Right lobe of liver (tissue), 6 donors: ENCODE results near the gene HSCB. TPM values are rescaled to one million over a fixed set of nuclear protein-coding genes. Genes with fewer than 3 reads are reported as not detected.

Experiments used
- ATAC-seq, 4 donors: fragments of 200-7000 bp; cut with Tn5 transposase; one replicate each; pipeline ENCODE4 v1.9.1; 2020; ENCODE audit warnings: mild to moderate bottlenecking in 4 of 4, moderate library complexity in 4 of 4
- DNase-seq, 3 donors: peaks; one replicate each; pipeline ENCODE4 v3.0.0-alpha.2; 2020
- H3K27ac ChIP-seq, 3 donors: fragments of 200-600 bp; one replicate each; pipeline ENCODE4 v1.8.0; 2022
- H3K27me3 ChIP-seq, 2 donors: fragments of 200-600 bp; one replicate each; pipeline ENCODE4 v1.8.0; 2022
- H3K36me3 ChIP-seq, 4 donors: fragments of 200-600 bp; sonication (generic) in 1 of 4; one replicate each; pipeline versions ENCODE4 v1.5.1 to v1.8.0; 2017 to 2022; ENCODE audit warnings: control low read depth in 1 of 4
- H3K4me1 ChIP-seq, 4 donors: fragments of 200-600 bp; sonication (generic) in 1 of 4; one replicate each; pipeline versions ENCODE4 v1.5.1 to v1.8.0; 2017 to 2022; ENCODE audit warnings: control low read depth in 1 of 4
- H3K4me3 ChIP-seq, 3 donors: fragments of 200-600 bp; one replicate each; pipeline ENCODE4 v1.8.0; 2022
- H3K9me3 ChIP-seq, 4 donors: fragments of 200-600 bp; sonication (generic) in 1 of 4; one replicate each; pipeline versions ENCODE4 v1.5.1 to v1.8.0; 2017 to 2022; ENCODE audit warnings: control low read depth in 1 of 4
- CTCF ChIP-seq, 4 donors: fragments of 200-600 bp in 3 of 4; fragments of 450-650 bp in 1 of 4; IDR thresholded peaks; one replicate each; pipeline versions ENCODE4 v1.5.1 to v1.8.0; 2016 to 2022; ENCODE audit warnings: antibody characterized with exemption in 4 of 4, mild to moderate bottlenecking in 2 of 4
- POLR2A ChIP-seq: fragments of 450-650 bp; IDR thresholded peaks from one replicate; pipeline ENCODE4 v1.6.1; 2017; ENCODE audit warnings: antibody characterized with exemption, mild to moderate bottlenecking
- WGBS: methylation state at CpG from one replicate; pipeline ENCODE4 v1.1.6; 2018; ENCODE audit warnings: low coverage, low lambda C conversion rate; ENCODE audit not compliant: insufficient coverage; ENCODE audit errors: missing lambda C conversion rate; 5-methylcytosine and 5-hydroxymethylcytosine counted together
- intact Hi-C, 2 donors: fragments of 100-400 bp; cut with DNase I; formaldehyde crosslinking; loops; one replicate each; pipeline versions ENCODE4 v1.11.2 to v1.14.1; 2022
- total RNA-seq, 6 experiments: library from RNA; depleted of rRNA in 2 of 6; stranded (reverse); fragments of >200 nt in 2 of 6; fragmentation: NEBNext Ultra II Directional in 3 of 6; extraction: Animal tissue kit (Norgen Biotek cat#: 25700) in 3 of 6; gene quantifications; one replicate each; pipeline versions ENCODE4 v1.1.0 to v1.2.4, GENCODE V29; 2016 to 2023
- donor health status: DM: no; HTN: yes; CAD: no.
- donor health status: DM: no; HTN: no; CAD: no.
- donor health status: DM: no; HTN: no; CAD: no.
- donor health status: DM: no; HTN: yes; CAD: no.
- donor health status: DM: no; HTN: yes; CAD: no.

The HSCB gene
- total RNA-seq, 6 experiments from 2014 or later: 11.6 to 29.0 (median 13.4) TPM

- H3K27ac ChIP-seq: no peak overlapping the region
- DNase-seq (no peak), ATAC-seq (no peak)
- H3K4me3 ChIP-seq: no peak overlapping the region
- WGBS: 67% methylated on average over 1 of the region's 3 CpGs
- peaks cover 0 to 2% (median 0%) of the 10 kb centered on the region in 4 donors for H3K4me1 ChIP-seq
- intact Hi-C loops: no loop called here
- no peaks in the 10 kb centered on the region for H3K9me3 ChIP-seq
- no peak for TF ChIP-seq POLR2A
- no peak for TF ChIP-seq CTCF (IDR thresholded peaks at IDR 0.05)
- H3K27me3 ChIP-seq: no peaks in the 10 kb centered on the region
- H3K36me3 ChIP-seq: no peaks in the 10 kb centered on the region
Observed at GRCh38 chr22:28766628-28767027, 24.8 kb downstream of the HSCB start.

- Histone ChIP-seq H3K9me3 (no peaks in the 10 kb centered on the region), H3K36me3 (no peaks in the 10 kb centered on the region), H3K27ac (no peak overlapping the region), H3K4me3 (no peak overlapping the region), H3K27me3 (no peaks in the 10 kb centered on the region), H3K4me1 (peaks cover 0 to 11% (median 0%) of the 10 kb centered on the region in 4 donors)
- WGBS: 50% methylated on average over 2 of the region's 6 CpGs
- TF ChIP-seq POLR2A (no peak), CTCF (IDR thresholded peaks at IDR 0.05) (no peak)
- intact Hi-C loops: no loop called here
- ATAC-seq (no peak), DNase-seq (no peak)
Observed at GRCh38 chr22:28768701-28769393, 27.0 kb downstream of the HSCB start.

- H3K27me3 ChIP-seq: no peaks in the 10 kb centered on the region
- H3K27ac ChIP-seq: no peak overlapping the region
- no peak overlapping the region for H3K4me3 ChIP-seq
- WGBS: 87% methylated on average over 10 of the region's 14 CpGs
- peaks cover 0 to under 1% (median 0%) of the 10 kb centered on the region in 4 donors for H3K36me3 ChIP-seq
- no peak for DNase-seq
- no peaks in the 10 kb centered on the region for H3K9me3 ChIP-seq
- intact Hi-C loops: no loop called here
- TF ChIP-seq POLR2A: no peak
- no peak for TF ChIP-seq CTCF (IDR thresholded peaks at IDR 0.05)
- no peak for ATAC-seq
- H3K4me1 ChIP-seq: peaks cover 0 to 18% (median 0%) of the 10 kb centered on the region in 4 donors
Observed at GRCh38 chr22:28769394-28770085, 27.7 kb downstream of the HSCB start.

GRCh38 chr22:28771195-28771791 lies 29.5 kb downstream of the HSCB start:
- peak; percentile 67 to 78 (median 76) for DNase-seq
- Histone ChIP-seq H3K4me3 (no peak overlapping the region), H3K36me3 (peaks cover 0 to 2% (median 0%) of the 10 kb centered on the region in 4 donors), H3K9me3 (no peaks in the 10 kb centered on the region), H3K27me3 (no peaks in the 10 kb centered on the region), H3K27ac (peak overlapping the region in 2 of 3 donors; percentile 40 to 100), H3K4me1 (peaks cover 0 to 20% (median 0%) of the 10 kb centered on the region in 4 donors)
- no peak for TF ChIP-seq CTCF (IDR thresholded peaks at IDR 0.05)
- no peak for TF ChIP-seq POLR2A
- ATAC-seq: peak; percentile 44 to 71 (median 56)
- intact Hi-C loops: no loop called here
- WGBS: 55% methylated on average over 5 of the region's 5 CpGs
